Bronchial epithelial cell (primary cell): Measurements from ENCODE around the gene PPL. TPM values are rescaled to one million over a fixed set of nuclear protein-coding genes. Genes with fewer than 3 reads are reported as not detected.
A peak's percentile ranks its signal among the peaks of the same experiment; 100 is the strongest.

Experiments
- DNase-seq: peaks from one replicate; pipeline ENCODE4 v3.0.0-alpha.2; 2010; ENCODE audit warnings: low read depth
- FAIRE-seq: peaks from 2 replicates; lab custom pipeline; 2011; peaks lifted over from hg19 to GRCh38; lab: Jason Lieb, UNC
- H3K27me3 ChIP-seq: 2 replicates; pipeline ENCODE4 v1.5.1; 2011; ENCODE audit warnings: low read length; ENCODE audit not compliant: control insufficient read depth, insufficient read depth
- H3K36me3 ChIP-seq: 2 replicates; pipeline ENCODE4 v1.5.1; 2011; ENCODE audit warnings: low read length; ENCODE audit not compliant: control insufficient read depth, insufficient read depth
- H3K4me3 ChIP-seq: 2 replicates; pipeline ENCODE4 v1.5.1; 2011; ENCODE audit warnings: mild to moderate bottlenecking, low read depth, low read length, control low read depth
- CTCF ChIP-seq: IDR thresholded peaks from 2 replicates; pipeline ENCODE4 v1.5.1; 2011; ENCODE audit warnings: mild to moderate bottlenecking, moderate library complexity, low read length, control low read depth, inconsistent platforms; ENCODE audit not compliant: insufficient read depth, severe bottlenecking
- total RNA-seq: library from RNA; depleted of rRNA; stranded (reverse); fragments of >200 nt; gene quantifications from 2 replicates; pipeline ENCODE4 v1.2.1, GENCODE V29; 2014

Gene PPL
- total RNA-seq, 1 donor from 2014 or later, result 184 TPM

- FAIRE-seq (no peak), DNase-seq (no peak)
- Histone ChIP-seq H3K36me3 (peaks cover 29% of the 10 kb centered on the region), H3K4me3 (no peak overlapping the region), H3K27me3 (no peaks in the 10 kb centered on the region)
- no peak for TF ChIP-seq CTCF
Measured at GRCh38 chr16:4870138-4870671, 66.7 kb downstream of the PPL start.

DNA sequence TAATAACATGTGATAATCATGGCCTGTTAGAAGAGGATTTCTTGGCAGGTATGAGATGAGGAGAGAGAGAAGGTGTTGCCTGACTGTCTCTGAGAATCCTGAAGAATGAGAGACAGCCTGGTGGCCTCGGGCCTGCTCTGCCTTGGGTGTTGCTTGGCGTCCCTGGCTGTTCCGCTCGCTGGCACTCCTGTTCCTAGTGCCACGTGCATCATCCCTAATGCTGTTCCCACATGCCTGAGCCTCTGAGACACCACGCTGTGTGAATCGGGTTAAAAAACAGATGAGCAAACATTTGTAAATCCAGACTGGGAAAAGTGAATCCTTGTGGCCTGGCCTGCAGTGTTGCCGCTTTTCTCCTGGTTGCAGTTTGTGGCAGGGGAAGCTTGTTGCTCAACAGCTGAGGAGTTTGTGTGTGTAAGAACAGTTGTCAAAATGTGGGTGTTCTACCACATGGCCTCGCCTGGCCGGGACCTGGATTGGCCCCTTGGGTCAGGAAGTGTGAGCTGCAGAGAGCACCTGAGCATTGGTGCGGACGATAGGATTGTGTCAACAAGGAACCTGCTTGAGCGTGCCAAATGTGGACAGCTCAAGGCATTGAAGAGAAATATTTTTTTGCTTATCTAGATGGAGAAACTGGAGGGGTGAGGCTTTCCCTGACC, 67.7 kb downstream of the PPL start:
- TF ChIP-seq CTCF, result no peak
- H3K27me3 ChIP-seq, result no peaks in the 10 kb centered on the region
- FAIRE-seq, result peak; percentile 75
- H3K4me3 ChIP-seq, result no peak overlapping the region
- peaks cover 22% of the 10 kb centered on the region for H3K36me3 ChIP-seq
- peak; percentile 74 for DNase-seq

DNA sequence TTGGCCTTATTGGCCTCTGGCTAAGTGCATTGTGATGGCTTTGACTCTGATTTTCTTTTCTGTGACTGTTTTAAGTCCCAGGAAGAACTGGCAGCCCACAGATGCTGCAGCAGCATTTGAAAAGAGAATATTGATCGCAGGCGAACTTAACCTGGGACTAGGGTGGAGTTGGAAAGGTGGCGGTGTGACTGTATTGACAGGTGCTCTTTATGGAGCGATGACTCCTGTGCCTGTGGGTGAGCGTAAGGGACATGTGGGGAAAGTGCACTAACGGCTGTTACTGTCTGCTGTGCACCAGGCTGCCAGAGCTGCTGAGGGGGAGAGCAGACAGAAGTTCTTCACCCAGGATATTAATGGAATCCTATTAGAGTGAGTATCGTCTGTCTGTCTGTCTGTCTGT, 68.4 kb downstream of the PPL start:
- H3K36me3 ChIP-seq, result peaks cover 22% of the 10 kb centered on the region
- no peak for TF ChIP-seq CTCF
- FAIRE-seq (no peak), DNase-seq (no peak)
- no peaks in the 10 kb centered on the region for H3K27me3 ChIP-seq
- no peak overlapping the region for H3K4me3 ChIP-seq

- no peak overlapping the region for H3K4me3 ChIP-seq
- peaks cover 24% of the 10 kb centered on the region for H3K36me3 ChIP-seq
- FAIRE-seq (no peak), DNase-seq (no peak)
- no peak for TF ChIP-seq CTCF
- H3K27me3 ChIP-seq, result no peaks in the 10 kb centered on the region
Measured at GRCh38 chr16:4868026-4868425, 68.9 kb downstream of the PPL start.

DNA sequence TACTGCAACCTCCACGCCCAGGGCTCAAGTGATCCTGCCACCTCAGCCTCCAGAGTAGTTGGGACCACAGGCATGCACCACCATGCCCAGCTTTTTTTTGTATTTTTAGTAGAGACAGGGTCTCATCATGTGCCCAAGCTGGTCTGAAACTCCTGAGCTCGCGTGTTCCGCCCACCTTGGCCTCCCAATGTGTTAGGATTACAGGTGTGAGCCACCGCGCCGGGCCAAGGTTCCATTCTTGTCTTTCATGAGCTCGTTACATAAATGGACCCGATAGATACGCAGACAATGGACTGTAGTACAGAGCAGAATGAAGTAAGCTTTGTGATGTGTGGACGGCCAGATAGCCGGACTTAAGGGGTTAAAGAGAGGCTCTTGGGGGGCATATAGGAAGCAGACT, 70.4 kb downstream of the PPL start:
- TF ChIP-seq CTCF, result no peak
- FAIRE-seq (no peak), DNase-seq (no peak)
- H3K27me3 ChIP-seq, result no peaks in the 10 kb centered on the region
- peaks cover 18% of the 10 kb centered on the region for H3K36me3 ChIP-seq
- H3K4me3 ChIP-seq, result no peak overlapping the region
